Endothelial cell (in vitro differentiated cells): ENCODE data around the gene CCDC90B. TPM values are rescaled to one million over a fixed set of nuclear protein-coding genes. Genes with fewer than 3 reads are reported as not detected.
A peak's percentile ranks its signal among the peaks of the same experiment; 100 is the strongest.

Experiments used
- DNase-seq: peaks from one replicate; pipeline ENCODE4 v3.0.0; 2021; ENCODE audit warnings: low spot score
- H3K27ac Mint-ChIP-seq: one replicate; pipeline ENCODE4 v1.8.0; 2021; ENCODE audit warnings: mixed read lengths, inconsistent platforms; ENCODE audit not compliant: unreplicated experiment
- H3K27me3 Mint-ChIP-seq: one replicate; pipeline ENCODE4 v1.8.0; 2021; ENCODE audit warnings: mild to moderate bottlenecking, moderate library complexity, mixed read lengths, inconsistent platforms; ENCODE audit not compliant: unreplicated experiment
- H3K36me3 Mint-ChIP-seq: one replicate; pipeline ENCODE4 v1.8.0; 2021; ENCODE audit warnings: mild to moderate bottlenecking, low read depth, mixed read lengths, inconsistent platforms; ENCODE audit not compliant: unreplicated experiment
- H3K4me1 Mint-ChIP-seq: one replicate; pipeline ENCODE4 v1.8.0; 2021; ENCODE audit warnings: mild to moderate bottlenecking, mixed read lengths, inconsistent platforms; ENCODE audit not compliant: unreplicated experiment
- H3K4me3 Mint-ChIP-seq: one replicate; pipeline ENCODE4 v1.8.0; 2021; ENCODE audit warnings: mild to moderate bottlenecking, mixed read lengths, inconsistent platforms; ENCODE audit not compliant: unreplicated experiment
- H3K9me3 Mint-ChIP-seq: one replicate; pipeline ENCODE4 v1.8.0; 2021; ENCODE audit warnings: mixed read lengths, inconsistent platforms; ENCODE audit not compliant: unreplicated experiment
- total RNA-seq: library from RNA; stranded (reverse); fragmentation: NEBNext Ultra II Directional; extraction: Animal tissue kit (Norgen Biotek cat#: 25700); gene quantifications from one replicate; pipeline ENCODE4 v1.2.1, GENCODE V29; 2021; ENCODE audit not compliant: unreplicated experiment
- TF ChIP-seq, protein P1 (sequence below): fragments of 200-600 bp; sonication (generic); IDR thresholded peaks from one replicate; pipeline ENCODE4 v1.5.0; 2021; ENCODE audit warnings: antibody characterized with exemption; ENCODE audit not compliant: unreplicated experiment

CCDC90B gene
- total RNA-seq, 1 donor from 2014 or later = 81.7 TPM

DNA sequence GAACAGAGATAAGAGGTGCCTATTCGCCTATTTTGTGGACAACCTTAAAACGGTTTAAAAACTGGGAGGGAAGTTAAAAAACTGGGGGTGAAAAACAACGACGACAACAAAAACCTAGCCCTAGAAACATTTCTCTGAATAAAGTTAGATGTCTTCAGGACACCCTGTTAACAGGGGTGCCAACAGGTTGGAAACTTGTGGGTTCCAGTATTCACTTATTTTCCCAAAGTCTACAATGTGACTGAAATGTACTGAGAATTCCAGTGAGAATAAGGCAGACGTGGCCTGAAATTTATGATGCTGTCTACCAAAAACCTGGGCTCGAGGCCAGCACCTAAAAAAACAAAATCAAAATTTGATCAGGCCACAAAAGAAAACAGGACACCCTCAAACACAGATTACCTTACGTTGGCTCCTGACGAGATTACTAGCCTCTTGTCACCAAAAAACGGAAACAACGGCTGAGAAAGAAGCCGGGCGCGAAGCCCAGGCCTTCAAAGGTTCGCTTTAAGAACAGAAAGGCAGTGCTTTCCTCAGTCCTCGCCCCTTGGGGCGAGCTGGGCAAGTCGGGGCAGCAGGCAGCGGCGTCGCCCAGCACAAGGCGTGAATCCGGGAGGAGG lies 906 bp downstream of the CCDC90B start:
- TF ChIP-seq, protein P1, sequence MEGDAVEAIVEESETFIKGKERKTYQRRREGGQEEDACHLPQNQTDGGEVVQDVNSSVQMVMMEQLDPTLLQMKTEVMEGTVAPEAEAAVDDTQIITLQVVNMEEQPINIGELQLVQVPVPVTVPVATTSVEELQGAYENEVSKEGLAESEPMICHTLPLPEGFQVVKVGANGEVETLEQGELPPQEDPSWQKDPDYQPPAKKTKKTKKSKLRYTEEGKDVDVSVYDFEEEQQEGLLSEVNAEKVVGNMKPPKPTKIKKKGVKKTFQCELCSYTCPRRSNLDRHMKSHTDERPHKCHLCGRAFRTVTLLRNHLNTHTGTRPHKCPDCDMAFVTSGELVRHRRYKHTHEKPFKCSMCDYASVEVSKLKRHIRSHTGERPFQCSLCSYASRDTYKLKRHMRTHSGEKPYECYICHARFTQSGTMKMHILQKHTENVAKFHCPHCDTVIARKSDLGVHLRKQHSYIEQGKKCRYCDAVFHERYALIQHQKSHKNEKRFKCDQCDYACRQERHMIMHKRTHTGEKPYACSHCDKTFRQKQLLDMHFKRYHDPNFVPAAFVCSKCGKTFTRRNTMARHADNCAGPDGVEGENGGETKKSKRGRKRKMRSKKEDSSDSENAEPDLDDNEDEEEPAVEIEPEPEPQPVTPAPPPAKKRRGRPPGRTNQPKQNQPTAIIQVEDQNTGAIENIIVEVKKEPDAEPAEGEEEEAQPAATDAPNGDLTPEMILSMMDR = no peak
- DNase-seq = no peak
- Mint-ChIP-seq H3K9me3 (no peaks in the 10 kb centered on the region), H3K4me1 (peaks cover 30% of the 10 kb centered on the region), H3K27me3 (peaks cover 23% of the 10 kb centered on the region), H3K4me3 (peak overlapping the region; percentile 96), H3K27ac (peak overlapping the region; percentile 98), H3K36me3 (peaks cover 13% of the 10 kb centered on the region)

DNA sequence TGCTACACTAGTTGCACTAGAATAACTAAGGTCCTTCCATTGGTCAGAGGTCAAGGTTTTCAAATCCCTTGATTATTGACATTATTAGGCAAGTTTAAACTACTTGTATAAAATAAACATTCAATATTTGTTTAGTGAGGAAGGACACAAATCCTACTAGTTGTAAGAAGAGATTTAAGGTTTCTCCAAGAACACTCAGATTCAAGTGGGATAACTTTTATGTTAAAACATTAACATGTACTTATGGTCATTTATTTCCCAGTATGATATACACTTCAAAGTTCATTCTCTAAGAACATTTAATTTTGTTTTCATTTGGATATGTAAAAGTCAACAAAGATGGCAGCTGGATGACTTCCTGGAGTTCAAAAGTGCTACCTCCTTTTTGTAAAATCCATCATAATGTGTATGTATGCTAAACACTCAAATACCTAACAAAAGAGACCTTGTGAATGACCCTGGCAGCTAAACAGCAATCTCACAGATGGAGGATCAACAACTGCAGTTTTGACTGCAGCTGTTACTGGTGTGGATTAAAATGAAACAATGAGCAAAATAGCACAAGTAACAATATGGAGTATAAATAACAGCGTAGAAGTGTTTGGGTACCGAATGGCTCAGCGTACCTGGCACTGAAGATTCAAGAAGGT lies 1.5 kb downstream of the CCDC90B start:
- H3K9me3 Mint-ChIP-seq = no peaks in the 10 kb centered on the region
- peak overlapping the region; percentile 96 for H3K4me3 Mint-ChIP-seq
- H3K27ac Mint-ChIP-seq = peak overlapping the region; percentile 98
- peaks cover 13% of the 10 kb centered on the region for H3K36me3 Mint-ChIP-seq
- DNase-seq = no peak
- peaks cover 23% of the 10 kb centered on the region for H3K27me3 Mint-ChIP-seq
- TF ChIP-seq, protein P1 = no peak
- H3K4me1 Mint-ChIP-seq = peaks cover 30% of the 10 kb centered on the region

DNA sequence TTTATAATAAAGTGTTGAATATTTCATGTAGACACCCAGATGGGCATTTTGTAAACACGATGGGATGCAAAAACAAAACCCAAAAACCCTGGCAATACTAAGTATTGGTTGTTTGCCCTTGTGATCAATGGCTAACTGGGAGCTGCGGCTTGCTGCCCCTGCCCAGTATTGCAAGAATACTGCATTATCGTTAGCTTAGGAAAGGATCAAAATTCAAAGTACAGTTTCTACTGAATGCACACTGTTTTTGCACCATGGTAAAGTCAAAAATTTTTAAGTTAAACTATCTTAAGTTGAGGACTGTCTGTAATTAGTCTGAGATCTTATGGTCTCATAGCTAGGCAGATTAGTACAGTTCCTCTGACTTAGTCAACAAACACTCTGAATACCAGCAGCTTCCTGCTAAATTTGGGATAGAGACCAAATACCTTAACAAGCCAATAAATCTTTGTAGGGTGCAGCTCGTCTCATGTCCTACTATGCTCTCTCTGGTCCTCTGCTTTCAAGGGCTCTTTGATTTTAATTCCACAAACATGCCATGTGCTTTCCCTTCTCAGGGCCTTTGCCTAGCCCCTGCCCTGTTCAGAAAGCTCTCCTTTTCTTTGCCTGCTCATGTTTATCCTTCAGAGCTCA lies 4.0 kb downstream of the CCDC90B start:
- H3K27me3 Mint-ChIP-seq = peaks cover 20% of the 10 kb centered on the region
- no peak for DNase-seq
- TF ChIP-seq, protein P1 = no peak
- peak overlapping the region; percentile 10 for H3K4me3 Mint-ChIP-seq
- H3K27ac Mint-ChIP-seq = peak overlapping the region; percentile 68
- peaks cover 30% of the 10 kb centered on the region for H3K4me1 Mint-ChIP-seq
- no peaks in the 10 kb centered on the region for H3K9me3 Mint-ChIP-seq
- peaks cover 17% of the 10 kb centered on the region for H3K36me3 Mint-ChIP-seq

DNA sequence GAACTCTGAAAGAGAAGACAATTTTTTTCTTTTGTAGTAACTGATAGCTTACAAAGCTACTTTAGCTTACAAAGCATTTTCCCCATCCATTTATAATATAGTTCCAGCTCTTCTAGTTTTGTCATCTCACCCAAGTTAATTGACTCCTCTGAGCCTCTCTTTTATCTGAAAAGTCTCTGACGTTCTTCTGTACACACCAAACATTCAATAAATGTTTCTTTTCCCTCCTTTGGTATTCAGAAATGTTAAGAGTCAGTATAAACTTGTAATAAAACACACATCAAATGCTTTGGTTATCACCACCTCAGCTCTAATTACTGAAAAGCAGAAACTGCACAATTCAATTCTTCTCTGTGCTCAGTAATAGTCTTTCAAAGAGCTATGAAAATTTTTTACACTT lies 5.9 kb downstream of the CCDC90B start:
- Mint-ChIP-seq H3K27ac (no peak overlapping the region), H3K27me3 (peaks cover 6% of the 10 kb centered on the region), H3K36me3 (peaks cover 11% of the 10 kb centered on the region), H3K4me1 (peaks cover 26% of the 10 kb centered on the region), H3K9me3 (no peaks in the 10 kb centered on the region), H3K4me3 (no peak overlapping the region)
- TF ChIP-seq, protein P1 = no peak
- DNase-seq = no peak

DNA sequence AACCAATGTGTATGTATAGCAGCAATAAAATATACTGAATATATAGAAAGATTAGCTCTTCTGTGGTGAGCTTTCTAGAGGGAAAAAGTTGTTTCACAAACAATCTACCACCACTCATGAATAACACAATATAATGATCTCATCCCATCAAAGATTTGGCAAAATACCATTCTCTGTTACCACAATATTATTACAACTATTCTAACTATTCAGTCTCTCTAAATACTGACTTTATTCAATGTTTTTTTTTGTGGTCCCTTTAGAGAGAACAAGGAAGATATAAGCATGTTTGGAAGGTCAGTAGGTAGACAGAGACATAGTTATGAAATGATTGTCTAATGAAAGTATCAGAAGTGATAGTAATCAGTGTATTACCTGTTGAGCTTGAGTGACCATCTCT lies 7.8 kb downstream of the CCDC90B start:
- Mint-ChIP-seq H3K27ac (no peak overlapping the region), H3K27me3 (no peaks in the 10 kb centered on the region), H3K9me3 (no peaks in the 10 kb centered on the region), H3K4me3 (no peak overlapping the region), H3K4me1 (peaks cover 13% of the 10 kb centered on the region), H3K36me3 (peaks cover 7% of the 10 kb centered on the region)
- TF ChIP-seq, protein P1 = no peak
- DNase-seq = no peak
